SK-N-SH (cell line): ENCODE data around the gene NTRK3. TPM values are rescaled to one million over a fixed set of nuclear protein-coding genes. Genes with fewer than 3 reads are reported as not detected.

Experiments used
- CTCF ChIA-PET: fragments of 300-600, 350-600 bp; formaldehyde crosslinking; extraction: SDS; loops from one replicate; lab custom pipeline; 2021; lab: Yijun Ruan, JAX
- POLR2A ChIA-PET: fragments of 350-600 bp; sonication (Branson Sonifier 250); formaldehyde crosslinking; extraction: SDS; loops from one replicate; lab custom pipeline; 2020; ENCODE audit warnings: antibody characterized with exemption, inconsistent platforms; lab: Yijun Ruan, JAX
- DNase-seq: peaks from one replicate; pipeline ENCODE4 v3.0.0; 2012
- H2AFZ ChIP-seq: fragments of 200-600 bp; sonication (generic); 2 replicates; pipeline ENCODE4 v1.8.1; 2016; ENCODE audit warnings: antibody characterized with exemption, mild to moderate bottlenecking, low read depth
- H3F3A ChIP-seq: fragments of 200-600 bp; sonication (generic); replicated peaks from 2 replicates; pipeline ENCODE3; 2016; ENCODE audit warnings: antibody characterized with exemption, mild to moderate bottlenecking; ENCODE audit not compliant: insufficient read depth
- H3K27ac ChIP-seq, 2 experiments: fragments of 200-500 bp in 1 of 2; fragments of 200-600 bp in 1 of 2; sonication (Bioruptor generic) in 1 of 2; sonication (generic), shearing (Covaris generic) in 1 of 2; 2 replicates each; pipeline versions ENCODE4 v1.5.1 to v1.6.1; 2014 to 2016; ENCODE audit warnings: low read depth in 2 of 2, inconsistent platforms in 1 of 2, low read length in 1 of 2, mild to moderate bottlenecking in 1 of 2, mixed read lengths in 1 of 2
- H3K27me3 ChIP-seq: fragments of 200-600 bp; sonication (generic), shearing (Covaris generic); 2 replicates; pipeline ENCODE4 v1.6.1; 2016; ENCODE audit warnings: mixed run types; ENCODE audit not compliant: insufficient read depth
- H3K36me3 ChIP-seq, 2 experiments: fragments of 200-500 bp in 1 of 2; fragments of 200-600 bp in 1 of 2; sonication (Bioruptor generic) in 1 of 2; sonication (generic) in 1 of 2; replicated peaks in 1 of 2; 2 replicates each; pipeline versions ENCODE3 to v1.5.1; 2014 to 2016; ENCODE audit warnings: low read length in 1 of 2, mild to moderate bottlenecking in 1 of 2; ENCODE audit not compliant: insufficient read depth in 2 of 2, control insufficient read depth in 1 of 2
- H3K4me1 ChIP-seq, 2 experiments: fragments of 200-500 bp in 1 of 2; fragments of 200-600 bp in 1 of 2; sonication (Bioruptor generic) in 1 of 2; sonication (generic), shearing (Covaris generic) in 1 of 2; 2 replicates each; pipeline versions ENCODE4 v1.5.1 to v1.6.1; 2014 to 2016; ENCODE audit warnings: low read depth in 1 of 2, low read length in 1 of 2, mixed run types in 1 of 2; ENCODE audit not compliant: insufficient read depth in 2 of 2, control insufficient read depth in 1 of 2
- H3K4me2 ChIP-seq: fragments of 200-600 bp; sonication (generic), shearing (Covaris generic); 2 replicates; pipeline ENCODE4 v1.6.1; 2017; ENCODE audit warnings: mixed run types
- H3K4me3 ChIP-seq, 2 experiments: fragments of 200-500 bp in 1 of 2; fragments of 200-600 bp in 1 of 2; sonication (Bioruptor generic) in 1 of 2; sonication (generic), shearing (Covaris generic) in 1 of 2; 2 replicates each; pipeline versions ENCODE4 v1.5.1 to v1.8.1; 2014 to 2016; ENCODE audit warnings: low read depth in 2 of 2, inconsistent platforms in 1 of 2, low read length in 1 of 2, mild to moderate bottlenecking in 1 of 2, mixed read lengths in 1 of 2, moderate library complexity in 1 of 2
- H3K79me2 ChIP-seq: fragments of 200-600 bp; sonication (generic); 2 replicates; pipeline ENCODE4 v1.8.1; 2017; ENCODE audit warnings: mild to moderate bottlenecking; ENCODE audit not compliant: insufficient read depth
- H3K9ac ChIP-seq: fragments of 200-600 bp; sonication (generic); 2 replicates; pipeline ENCODE4 v1.6.1; 2017; ENCODE audit warnings: mixed run types
- H3K9me2 ChIP-seq: fragments of 200-600 bp; sonication (generic); 2 replicates; pipeline ENCODE4 v1.6.1; 2017; ENCODE audit warnings: mixed run types
- H3K9me3 ChIP-seq: fragments of 200-600 bp; sonication (generic); 2 replicates; pipeline ENCODE4 v1.6.1; 2017; ENCODE audit warnings: mixed run types, mild to moderate bottlenecking, moderate library complexity
- H4K20me1 ChIP-seq: fragments of 200-600 bp; sonication (generic); 2 replicates; pipeline ENCODE4 v1.6.1; 2017; ENCODE audit warnings: mild to moderate bottlenecking, mixed run types; ENCODE audit not compliant: insufficient read depth
- CHD2 ChIP-seq: fragments of 150-350 bp; IDR thresholded peaks from 2 replicates; pipeline ENCODE4 v1.6.1; 2018; ENCODE audit warnings: low read length; ENCODE audit not compliant: partially characterized antibody
- CTCF ChIP-seq: fragments of 200-600 bp; sonication (generic); IDR thresholded peaks from 2 replicates; pipeline ENCODE4 v1.6.1; 2017; ENCODE audit warnings: antibody characterized with exemption, mild to moderate bottlenecking, moderate library complexity
- ELF1 ChIP-seq: IDR thresholded peaks from 2 replicates; pipeline ENCODE4 v1.4.0; 2012
- FOSL2 ChIP-seq: IDR thresholded peaks from 2 replicates; pipeline ENCODE4 v1.4.0; 2012; ENCODE audit warnings: low read depth, mild to moderate bottlenecking, moderate library complexity, borderline replicate concordance
- GATA2 ChIP-seq: sonication (generic); formaldehyde crosslinking; IDR thresholded peaks from 2 replicates; pipeline ENCODE4 v1.5.0; 2020; ENCODE audit warnings: mild to moderate bottlenecking, missing genetic modification reagents
- JUND ChIP-seq: IDR thresholded peaks from 2 replicates; pipeline ENCODE4 v1.4.0; 2012
- MAX ChIP-seq: IDR thresholded peaks from 2 replicates; pipeline ENCODE4 v1.4.0; 2012; ENCODE audit warnings: low read depth
- NFIC ChIP-seq: IDR thresholded peaks from 2 replicates; pipeline ENCODE4 v1.4.0; 2012; ENCODE audit warnings: borderline replicate concordance
- PBX3 ChIP-seq: IDR thresholded peaks from 2 replicates; pipeline ENCODE4; 2012
- RAD21 ChIP-seq: IDR thresholded peaks from 2 replicates; pipeline ENCODE4 v1.6.1; 2012; ENCODE audit warnings: mild to moderate bottlenecking, low read length
- RCOR1 ChIP-seq: fragments of 150-350 bp; IDR thresholded peaks from 2 replicates; pipeline ENCODE4 v1.6.1; 2017; ENCODE audit warnings: antibody characterized with exemption, low read length
- REST ChIP-seq: IDR thresholded peaks from 2 replicates; pipeline ENCODE4 v1.6.1; 2012; ENCODE audit warnings: mild to moderate bottlenecking, low read depth, low read length, moderate library complexity
- RFX5 ChIP-seq: IDR thresholded peaks from 2 replicates; pipeline ENCODE4 v1.6.1; 2012; ENCODE audit warnings: mild to moderate bottlenecking, improper control_type of control experiment, low read length
- RXRA ChIP-seq: IDR thresholded peaks from 2 replicates; pipeline ENCODE4 v1.4.0; 2012; ENCODE audit warnings: low read depth, mild to moderate bottlenecking, borderline replicate concordance
- SMC3 ChIP-seq: IDR thresholded peaks from 2 replicates; pipeline ENCODE4 v1.6.1; 2012; ENCODE audit warnings: low read depth, low read length, improper control_type of control experiment
- TCF12 ChIP-seq: IDR thresholded peaks from 2 replicates; pipeline ENCODE4 v1.4.0; 2012
- TEAD4 ChIP-seq: IDR thresholded peaks from 2 replicates; pipeline ENCODE4 v1.4.0; 2012; ENCODE audit warnings: mild to moderate bottlenecking, borderline replicate concordance; ENCODE audit not compliant: insufficient read depth
- USF2 ChIP-seq: fragments of 150-350 bp; IDR thresholded peaks from 2 replicates; pipeline ENCODE4 v1.6.1; 2017; ENCODE audit warnings: antibody characterized with exemption, low read length, low read depth, borderline replicate concordance
- YY1 ChIP-seq: IDR thresholded peaks from 2 replicates; pipeline ENCODE4 v1.4.0; 2012; ENCODE audit warnings: low read depth, mild to moderate bottlenecking
- WGBS: methylation state at CpG from one replicate; pipeline ENCODE4 v1.1.6; 2017; ENCODE audit warnings: low lambda C conversion rate; 5-methylcytosine and 5-hydroxymethylcytosine counted together
- polyA plus RNA-seq, 3 experiments: library from polyadenylated mRNA; depleted of rRNA; stranded (reverse); fragments of >200 nt; gene quantifications; 2 replicates each; pipeline ENCODE4 v1.2.3, GENCODE V29; 2012

The NTRK3 gene
- polyA plus RNA-seq, 1 of the 3 experiments (the other 2 are of a cell fraction): 2.6 TPM

- POLR2A ChIA-PET: no interaction called here
- H3K4me1 ChIP-seq: no peaks in the 10 kb centered on the region
- no peaks in the 10 kb centered on the region for H3K9me3 ChIP-seq
- H3K4me3 ChIP-seq: no peak overlapping the region
- H3F3A ChIP-seq: no peaks in the 10 kb centered on the region
- no peaks in the 10 kb centered on the region for H3K36me3 ChIP-seq
- no peaks in the 10 kb centered on the region for H3K27me3 ChIP-seq
- no peak overlapping the region for H3K9ac ChIP-seq
- CTCF ChIA-PET: interaction anchor here (1.2 to 1.3 kb wide), 2 partner anchors 9 to 104 kb away, joined by 3 to 4 read pairs; no protein-coding TSS in a partner anchor
- H3K27ac ChIP-seq: no peak overlapping the region
- no peak overlapping the region for H2AFZ ChIP-seq
- no peaks in the 10 kb centered on the region for H3K9me2 ChIP-seq
- no peak overlapping the region for H3K4me2 ChIP-seq
- WGBS: 4% methylated on average over 4 of the region's 4 CpGs
- DNase-seq: no peak
- no peaks in the 10 kb centered on the region for H3K79me2 ChIP-seq
- no peaks in the 10 kb centered on the region for H4K20me1 ChIP-seq
- TF ChIP-seq MAX (no peak), JUND (no peak), SMC3 (no peak), RFX5 (no peak), CHD2 (no peak)
- TF ChIP-seq, all 33 proteins: peak for 0
These were observed 116.1 kb downstream of the NTRK3 start for GRCh38 chr15:88140398-88140797.

- Histone ChIP-seq H3K4me3 (no peak overlapping the region), H3K9ac (no peak overlapping the region), H3K9me3 (no peaks in the 10 kb centered on the region), H3F3A (no peaks in the 10 kb centered on the region), H4K20me1 (no peaks in the 10 kb centered on the region), H3K4me2 (no peak overlapping the region), H3K27ac (no peak overlapping the region), H3K9me2 (no peaks in the 10 kb centered on the region), H3K4me1 (no peaks in the 10 kb centered on the region), H3K36me3 (no peaks in the 10 kb centered on the region), H3K79me2 (no peaks in the 10 kb centered on the region), H2AFZ (no peak overlapping the region), H3K27me3 (no peaks in the 10 kb centered on the region)
- WGBS: 41% methylated on average over 2 of the region's 2 CpGs
- DNase-seq: no peak
- CTCF ChIA-PET: interaction anchor here (1.2 to 1.3 kb wide), 2 partner anchors 10 to 104 kb away, joined by 3 to 4 read pairs; no protein-coding TSS in a partner anchor
- no peak for TF ChIP-seq RFX5
- TF ChIP-seq PBX3: no peak
- no peak for TF ChIP-seq USF2
- no peak for TF ChIP-seq TCF12
- TF ChIP-seq SMC3: no peak
- TF ChIP-seq ELF1: no peak
- TF ChIP-seq RCOR1: no peak
- TF ChIP-seq REST: no peak
- TF ChIP-seq NFIC: no peak
- no peak for TF ChIP-seq FOSL2
- TF ChIP-seq CTCF: no peak
- TF ChIP-seq GATA2: no peak
- TF ChIP-seq YY1: no peak
- TF ChIP-seq RAD21: no peak
- TF ChIP-seq TEAD4: no peak
- no peak for TF ChIP-seq RXRA
- POLR2A ChIA-PET: no interaction called here
These were observed 116.6 kb downstream of the NTRK3 start for GRCh38 chr15:88139936-88140335.
